GM12875 (cell line): ENCODE measurements around the gene ZFP82.
A peak's percentile ranks its signal among the peaks of the same experiment; 100 is the strongest.

Experiments
- H3K4me3 ChIP-seq: one replicate; pipeline ENCODE4 v1.5.1; 2011; ENCODE audit warnings: low read depth, low read length, control low read depth
- CTCF ChIP-seq: IDR thresholded peaks from 2 replicates; pipeline ENCODE4 v1.5.1; 2011; ENCODE audit warnings: low read depth, mild to moderate bottlenecking, control low read depth, inconsistent platforms, low read length, moderate library complexity, borderline replicate concordance; ENCODE audit not compliant: insufficient read depth

The ZFP82 gene

GRCh38 chr19:36398571-36398970 lies 19.9 kb downstream of the ZFP82 start:
- no peak for TF ChIP-seq CTCF

GRCh38 chr19:36392916-36393673 lies 25.3 kb downstream of the ZFP82 start:
- no peak overlapping the region for H3K4me3 ChIP-seq
- no peak for TF ChIP-seq CTCF

More at GRCh38 chr19:36398571-36398970, 19.9 kb downstream of the ZFP82 start:
- no peak overlapping the region for H3K4me3 ChIP-seq

GRCh38 chr19:36379510-36379819 lies 39.0 kb downstream of the ZFP82 start:
- TF ChIP-seq CTCF, result no peak
- H3K4me3 ChIP-seq, result peak overlapping the region; percentile 91

GRCh38 chr19:36378625-36379509 lies 39.6 kb downstream of the ZFP82 start, which contains the start of gene ZFP14:
Gene ZFP14 (minus strand): TSS chr19:36379201. CDS start chr19:36367892, 11,309 bp downstream.
- peak; percentile 46 for TF ChIP-seq CTCF
- peak within 1 kb of the TSS; percentile 91 for H3K4me3 ChIP-seq

- no peak overlapping the region for H3K4me3 ChIP-seq
- TF ChIP-seq CTCF, result no peak
These were observed 40.8 kb downstream of the ZFP82 start for GRCh38 chr19:36377541-36378178.

- TF ChIP-seq CTCF, result no peak
- no peak overlapping the region for H3K4me3 ChIP-seq
These were observed 44.7 kb downstream of the ZFP82 start for GRCh38 chr19:36373638-36374156.
